Mucosa of rectum (tissue), 2 donors: ENCODE data around the gene RYR2.

Experiments used
- H3K27ac ChIP-seq, 2 donors: one replicate each; pipeline ENCODE4 v1.7.0; 2013; ENCODE audit warnings: inconsistent platforms in 2 of 2, low read depth in 2 of 2, low read length in 2 of 2
- H3K27me3 ChIP-seq, 2 donors: one replicate each; pipeline ENCODE4 v1.7.0; 2013; ENCODE audit warnings: low read length in 2 of 2; ENCODE audit not compliant: control insufficient read depth in 2 of 2, insufficient read depth in 2 of 2
- H3K36me3 ChIP-seq, 2 donors: one replicate each; pipeline ENCODE4 v1.7.0; 2013; ENCODE audit warnings: low read length in 2 of 2; ENCODE audit not compliant: control insufficient read depth in 2 of 2, insufficient read depth in 2 of 2
- H3K4me1 ChIP-seq, 2 donors: one replicate each; pipeline ENCODE4 v1.7.0; 2013; ENCODE audit warnings: low read length in 2 of 2, mild to moderate bottlenecking in 1 of 2; ENCODE audit not compliant: control insufficient read depth in 2 of 2, insufficient read depth in 2 of 2
- H3K4me3 ChIP-seq, 2 donors: one replicate each; pipeline ENCODE4 v1.7.0; 2013; ENCODE audit warnings: low read length in 2 of 2
- H3K9ac ChIP-seq, 2 donors: one replicate each; pipeline ENCODE4 v1.7.0; 2013; ENCODE audit warnings: low read length in 2 of 2, low read depth in 1 of 2, mild to moderate bottlenecking in 1 of 2
- H3K9me3 ChIP-seq, 2 donors: one replicate each; pipeline ENCODE4 v1.7.0; 2013; ENCODE audit warnings: low read length in 2 of 2; ENCODE audit not compliant: control insufficient read depth in 2 of 2
- donor health status: healthy.
- donor health status: Normal muscosa, but diverticular disease.

The RYR2 gene

DNA sequence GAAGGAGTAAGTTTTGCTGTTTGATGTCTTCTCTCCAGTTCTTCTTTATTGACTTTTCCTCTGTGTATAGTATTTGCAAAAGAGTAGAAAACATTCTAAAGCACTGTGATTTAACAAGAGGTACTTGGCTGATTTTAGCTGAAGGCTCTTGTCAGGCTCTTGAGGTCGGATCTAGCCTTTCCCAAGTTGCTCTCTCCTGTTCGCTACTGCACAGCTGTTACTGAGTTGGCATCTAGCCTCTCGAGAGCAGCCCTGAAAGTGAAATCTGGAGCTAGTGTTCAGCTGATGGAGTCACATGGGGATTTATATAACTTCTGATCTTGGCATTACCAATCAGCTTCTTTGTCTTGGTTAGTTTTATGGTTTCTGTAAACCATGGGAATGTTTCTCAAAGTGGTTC lies 193.1 kb downstream of the RYR2 start:
- no peaks in the 10 kb centered on the region for H3K27me3 ChIP-seq
- H3K9me3 ChIP-seq, result no peaks in the 10 kb centered on the region
- H3K9ac ChIP-seq, result no peak overlapping the region
- H3K27ac ChIP-seq, result no peak overlapping the region
- no peaks in the 10 kb centered on the region for H3K36me3 ChIP-seq
- H3K4me3 ChIP-seq, result no peak overlapping the region
- H3K4me1 ChIP-seq, result no peaks in the 10 kb centered on the region

- no peak overlapping the region for H3K4me3 ChIP-seq
- no peaks in the 10 kb centered on the region for H3K4me1 ChIP-seq
These were observed 195.7 kb downstream of the RYR2 start for GRCh38 chr1:237237721-237238120.

GRCh38 chr1:237239248-237239647 lies 197.3 kb downstream of the RYR2 start:
- no peaks in the 10 kb centered on the region for H3K4me1 ChIP-seq
- no peaks in the 10 kb centered on the region for H3K9me3 ChIP-seq
- no peak overlapping the region for H3K9ac ChIP-seq
- no peak overlapping the region for H3K4me3 ChIP-seq
- H3K36me3 ChIP-seq, result no peaks in the 10 kb centered on the region
- H3K27me3 ChIP-seq, result no peaks in the 10 kb centered on the region
- no peak overlapping the region for H3K27ac ChIP-seq

More at GRCh38 chr1:237237721-237238120, 195.7 kb downstream of the RYR2 start:
- Histone ChIP-seq H3K9me3 (no peaks in the 10 kb centered on the region), H3K27ac (no peak overlapping the region), H3K9ac (no peak overlapping the region), H3K27me3 (no peaks in the 10 kb centered on the region), H3K36me3 (no peaks in the 10 kb centered on the region)

DNA sequence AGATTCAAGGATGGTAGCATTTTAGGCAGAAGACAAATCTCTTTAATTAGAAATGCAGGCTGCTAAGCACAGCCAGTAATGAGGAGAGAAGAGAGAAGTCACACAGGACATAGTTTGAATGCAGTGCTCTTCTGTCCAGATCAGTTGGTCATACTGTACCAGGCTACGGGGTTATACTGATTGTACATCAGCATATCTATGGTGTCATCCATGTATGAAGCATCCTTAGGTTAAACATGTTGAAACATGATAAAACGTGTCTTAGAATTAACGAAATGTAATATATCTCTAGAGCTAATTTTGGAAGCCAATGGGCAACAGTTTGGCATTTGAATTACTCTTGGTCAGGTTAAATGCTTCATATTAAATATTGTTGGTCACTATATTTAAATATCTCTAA lies 199.1 kb downstream of the RYR2 start:
- no peaks in the 10 kb centered on the region for H3K36me3 ChIP-seq
- no peaks in the 10 kb centered on the region for H3K4me1 ChIP-seq
- H3K9ac ChIP-seq, result no peak overlapping the region
- H3K4me3 ChIP-seq, result no peak overlapping the region
- no peaks in the 10 kb centered on the region for H3K27me3 ChIP-seq
- H3K9me3 ChIP-seq, result no peaks in the 10 kb centered on the region
- H3K27ac ChIP-seq, result no peak overlapping the region

GRCh38 chr1:237244778-237245177 lies 202.8 kb downstream of the RYR2 start:
- no peak overlapping the region for H3K27ac ChIP-seq
- H3K9ac ChIP-seq, result no peak overlapping the region
- H3K27me3 ChIP-seq, result no peaks in the 10 kb centered on the region
- H3K36me3 ChIP-seq, result no peaks in the 10 kb centered on the region
- H3K9me3 ChIP-seq, result no peaks in the 10 kb centered on the region
- no peaks in the 10 kb centered on the region for H3K4me1 ChIP-seq
- no peak overlapping the region for H3K4me3 ChIP-seq

DNA sequence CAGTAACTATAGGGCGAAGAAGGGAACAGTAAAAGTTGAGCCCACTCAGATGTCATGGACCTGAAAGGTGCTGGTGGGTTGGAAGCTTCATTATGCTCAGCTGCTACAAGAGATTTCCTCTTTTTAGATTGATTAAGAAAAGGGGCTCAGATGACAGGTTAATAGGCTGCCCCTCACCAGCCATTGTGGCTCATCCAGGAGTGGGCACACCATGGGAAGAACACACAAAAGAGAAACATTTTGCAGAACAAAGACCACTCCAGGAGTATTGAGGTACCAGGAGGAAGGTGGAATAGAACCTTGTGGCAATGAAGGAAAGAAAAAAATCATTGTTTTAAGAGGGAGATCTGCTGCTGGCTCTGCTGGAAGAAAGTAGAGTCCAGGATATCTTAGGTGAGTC lies 205.5 kb downstream of the RYR2 start:
- Histone ChIP-seq H3K9me3 (no peaks in the 10 kb centered on the region), H3K9ac (no peak overlapping the region), H3K27me3 (no peaks in the 10 kb centered on the region), H3K36me3 (no peaks in the 10 kb centered on the region), H3K4me1 (no peaks in the 10 kb centered on the region), H3K4me3 (no peak overlapping the region), H3K27ac (no peak overlapping the region)

- Histone ChIP-seq H3K36me3 (no peaks in the 10 kb centered on the region), H3K9me3 (no peaks in the 10 kb centered on the region)
These were observed 207.1 kb downstream of the RYR2 start for GRCh38 chr1:237249120-237249519.

DNA sequence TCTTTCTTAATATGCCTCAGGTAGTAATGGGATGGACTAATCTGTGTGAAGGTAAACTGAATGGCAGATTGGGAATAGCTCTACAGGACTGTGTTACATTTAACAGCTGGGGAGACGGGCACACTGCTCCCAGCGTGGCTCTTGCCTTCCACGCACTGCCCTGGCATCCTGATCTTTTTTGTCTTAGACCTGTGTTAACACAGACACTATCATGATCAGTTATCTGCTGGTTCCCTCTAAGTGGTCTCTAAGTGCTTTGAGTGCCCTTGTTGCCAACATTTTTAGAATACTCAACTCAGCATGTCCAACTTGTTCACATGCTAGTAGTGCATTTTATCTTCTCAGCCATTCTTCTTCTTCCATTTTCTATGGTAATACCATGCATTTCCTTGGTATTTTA lies 208.1 kb downstream of the RYR2 start:
- Histone ChIP-seq H3K36me3 (no peaks in the 10 kb centered on the region), H3K27me3 (no peaks in the 10 kb centered on the region), H3K27ac (no peak overlapping the region), H3K4me1 (no peaks in the 10 kb centered on the region), H3K9me3 (no peaks in the 10 kb centered on the region), H3K9ac (no peak overlapping the region), H3K4me3 (no peak overlapping the region)

More at GRCh38 chr1:237249120-237249519, 207.1 kb downstream of the RYR2 start:
- H3K27me3 ChIP-seq, result no peaks in the 10 kb centered on the region
- no peaks in the 10 kb centered on the region for H3K4me1 ChIP-seq
- no peak overlapping the region for H3K9ac ChIP-seq
- H3K4me3 ChIP-seq, result no peak overlapping the region
- H3K27ac ChIP-seq, result no peak overlapping the region

- no peak overlapping the region for H3K4me3 ChIP-seq
- no peak overlapping the region for H3K9ac ChIP-seq
- no peaks in the 10 kb centered on the region for H3K9me3 ChIP-seq
- no peaks in the 10 kb centered on the region for H3K27me3 ChIP-seq
- no peaks in the 10 kb centered on the region for H3K36me3 ChIP-seq
- no peak overlapping the region for H3K27ac ChIP-seq
- no peaks in the 10 kb centered on the region for H3K4me1 ChIP-seq
These were observed 213.1 kb downstream of the RYR2 start for GRCh38 chr1:237255071-237255470.

DNA sequence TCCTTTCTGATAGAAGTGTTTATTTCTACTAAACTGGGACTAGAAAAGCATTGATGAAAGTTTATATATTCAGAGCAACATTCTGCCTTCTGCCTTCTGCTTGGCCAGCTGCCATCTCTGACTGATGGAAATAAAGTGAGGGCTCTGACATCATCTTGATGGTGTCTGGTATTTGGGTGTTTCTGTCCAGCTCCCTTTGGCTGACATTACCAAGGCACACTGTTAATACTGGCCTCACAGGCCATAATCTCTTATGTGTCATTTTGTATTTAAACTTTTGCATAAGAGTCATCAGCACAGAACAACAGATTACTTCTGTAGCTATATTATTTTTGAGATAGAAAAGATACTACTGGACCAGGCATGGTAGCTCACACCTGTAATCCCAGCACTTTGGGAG lies 216.9 kb downstream of the RYR2 start:
- H3K4me3 ChIP-seq, result no peak overlapping the region
- H3K27ac ChIP-seq, result no peak overlapping the region
- no peaks in the 10 kb centered on the region for H3K9me3 ChIP-seq
- H3K36me3 ChIP-seq, result no peaks in the 10 kb centered on the region
- H3K4me1 ChIP-seq, result no peaks in the 10 kb centered on the region
- no peak overlapping the region for H3K9ac ChIP-seq
- H3K27me3 ChIP-seq, result no peaks in the 10 kb centered on the region

GRCh38 chr1:237261198-237261597 lies 219.2 kb downstream of the RYR2 start:
- H3K9ac ChIP-seq, result no peak overlapping the region
- no peaks in the 10 kb centered on the region for H3K27me3 ChIP-seq
- no peak overlapping the region for H3K4me3 ChIP-seq
- no peaks in the 10 kb centered on the region for H3K36me3 ChIP-seq
- H3K4me1 ChIP-seq, result no peaks in the 10 kb centered on the region
- no peaks in the 10 kb centered on the region for H3K9me3 ChIP-seq
- H3K27ac ChIP-seq, result no peak overlapping the region
